Ecto neural progenitor cell (in vitro differentiated cells): ENCODE results near the gene METTL25.
"Not testable (repeated sequence)": the region's sequence is repeated elsewhere in the genome, so short reads cannot be mapped to it uniquely, and the experiment has no call there.

Source experiments
- DNase-seq: peaks from one replicate; pipeline ENCODE4 v3.0.0-alpha.2; 2018; ENCODE audit warnings: low spot score

Gene METTL25, protein sequence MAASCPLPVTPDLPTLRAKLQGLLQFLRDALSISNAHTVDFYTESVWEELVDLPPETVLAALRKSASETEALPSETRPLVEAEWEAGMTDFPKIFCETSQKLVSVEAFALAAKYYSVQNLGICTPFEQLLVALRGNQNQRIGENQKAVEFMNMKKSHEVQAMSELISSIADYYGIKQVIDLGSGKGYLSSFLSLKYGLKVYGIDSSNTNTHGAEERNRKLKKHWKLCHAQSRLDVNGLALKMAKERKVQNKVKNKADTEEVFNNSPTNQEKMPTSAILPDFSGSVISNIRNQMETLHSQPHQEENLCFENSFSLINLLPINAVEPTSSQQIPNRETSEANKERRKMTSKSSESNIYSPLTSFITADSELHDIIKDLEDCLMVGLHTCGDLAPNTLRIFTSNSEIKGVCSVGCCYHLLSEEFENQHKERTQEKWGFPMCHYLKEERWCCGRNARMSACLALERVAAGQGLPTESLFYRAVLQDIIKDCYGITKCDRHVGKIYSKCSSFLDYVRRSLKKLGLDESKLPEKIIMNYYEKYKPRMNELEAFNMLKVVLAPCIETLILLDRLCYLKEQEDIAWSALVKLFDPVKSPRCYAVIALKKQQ

DNA sequence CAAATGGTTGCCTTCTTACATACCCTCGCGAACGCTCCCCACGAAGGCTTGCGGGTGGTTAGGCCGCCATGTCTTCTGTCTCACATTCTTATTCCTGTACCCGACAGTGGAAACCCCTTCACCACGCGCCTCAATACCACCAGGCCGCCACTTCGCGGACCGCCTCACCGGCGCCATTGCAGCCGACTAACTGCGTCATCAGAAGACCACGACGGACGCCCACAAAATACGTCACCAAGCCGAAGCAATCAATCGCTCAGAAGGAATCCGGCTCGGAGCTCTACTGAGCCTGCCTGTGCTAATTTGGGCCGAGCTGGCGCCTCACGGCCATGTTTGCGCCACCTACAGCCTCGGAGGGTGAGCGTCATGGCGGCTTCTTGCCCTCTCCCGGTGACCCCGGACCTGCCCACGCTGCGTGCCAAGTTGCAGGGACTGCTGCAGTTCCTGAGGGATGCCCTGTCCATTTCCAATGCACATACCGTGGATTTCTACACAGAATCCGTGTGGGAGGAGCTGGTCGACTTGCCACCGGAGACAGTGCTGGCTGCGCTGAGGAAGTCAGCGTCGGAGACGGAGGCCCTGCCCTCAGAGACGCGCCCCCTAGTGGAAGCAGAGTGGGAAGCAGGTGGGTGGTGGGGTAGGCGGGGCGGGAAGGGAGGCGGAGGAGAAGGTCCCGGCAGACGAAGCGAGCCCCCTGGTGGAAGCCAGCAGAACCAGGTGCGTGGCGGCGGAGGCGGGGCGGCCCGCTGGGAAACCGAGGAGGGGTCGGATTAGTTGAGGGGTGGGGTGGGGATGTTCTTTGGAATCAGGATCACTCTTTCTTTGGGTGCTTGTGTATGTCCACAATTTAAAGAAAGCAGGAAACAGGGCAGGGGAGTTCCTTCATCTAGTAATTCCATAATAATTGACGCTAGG lies at the start of gene METTL25, which contains the start of gene CCDC59:
TSS of gene METTL25 (plus strand) at position 330 of the 915 bp plus-strand sequence. CDS start at position 367, 37 bp downstream.
TSS of gene CCDC59 (minus strand) at position 188 of the 915 bp plus-strand sequence. CDS start at position 177, 11 bp downstream.
- DNase-seq, result peak; percentile 100

DNA sequence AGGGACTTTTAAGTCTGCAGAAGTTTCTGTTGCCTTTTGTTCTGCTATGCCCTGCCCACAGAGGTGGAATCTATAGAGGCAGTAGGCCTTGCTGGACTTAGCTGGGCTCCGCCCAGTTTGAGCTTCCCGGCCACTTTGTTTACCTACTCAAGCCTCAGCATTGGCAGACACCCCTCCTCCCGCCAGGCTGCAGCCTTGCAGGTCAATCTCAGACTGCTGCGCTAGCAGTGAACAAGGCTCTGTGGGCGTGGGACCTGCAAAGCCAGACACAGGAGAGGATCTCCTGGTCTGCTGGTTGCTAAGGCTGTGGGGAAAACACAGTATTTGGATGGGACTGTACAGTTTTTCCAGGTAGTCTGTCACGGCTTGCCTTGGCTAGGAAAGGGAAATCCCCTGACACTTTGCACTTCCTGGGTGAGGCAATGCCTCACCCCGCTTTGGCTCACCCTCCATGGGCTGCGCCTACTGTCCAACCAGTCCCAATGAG lies 43.9 kb upstream of the METTL25 start:
- peak; percentile 82 for DNase-seq

DNA sequence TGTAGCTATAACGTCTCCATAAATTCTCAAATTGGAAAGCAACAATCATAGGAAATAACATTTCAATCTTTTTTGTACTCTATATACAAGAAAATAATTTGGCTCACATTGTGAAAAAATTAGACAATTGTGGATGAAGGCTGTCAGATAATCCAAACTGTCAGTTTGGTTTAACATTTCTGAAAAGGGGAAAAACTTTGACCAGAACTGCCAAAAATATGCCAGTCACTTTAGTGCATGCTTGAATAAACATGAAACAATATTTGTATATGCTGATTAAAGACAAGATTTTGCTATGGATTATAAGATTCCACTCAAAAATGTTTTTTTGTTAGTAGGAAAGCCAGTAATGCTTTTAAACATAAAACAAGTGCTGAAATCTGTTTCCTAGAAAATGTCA lies 39.1 kb upstream of the METTL25 start:
- DNase-seq, result no peak

DNA sequence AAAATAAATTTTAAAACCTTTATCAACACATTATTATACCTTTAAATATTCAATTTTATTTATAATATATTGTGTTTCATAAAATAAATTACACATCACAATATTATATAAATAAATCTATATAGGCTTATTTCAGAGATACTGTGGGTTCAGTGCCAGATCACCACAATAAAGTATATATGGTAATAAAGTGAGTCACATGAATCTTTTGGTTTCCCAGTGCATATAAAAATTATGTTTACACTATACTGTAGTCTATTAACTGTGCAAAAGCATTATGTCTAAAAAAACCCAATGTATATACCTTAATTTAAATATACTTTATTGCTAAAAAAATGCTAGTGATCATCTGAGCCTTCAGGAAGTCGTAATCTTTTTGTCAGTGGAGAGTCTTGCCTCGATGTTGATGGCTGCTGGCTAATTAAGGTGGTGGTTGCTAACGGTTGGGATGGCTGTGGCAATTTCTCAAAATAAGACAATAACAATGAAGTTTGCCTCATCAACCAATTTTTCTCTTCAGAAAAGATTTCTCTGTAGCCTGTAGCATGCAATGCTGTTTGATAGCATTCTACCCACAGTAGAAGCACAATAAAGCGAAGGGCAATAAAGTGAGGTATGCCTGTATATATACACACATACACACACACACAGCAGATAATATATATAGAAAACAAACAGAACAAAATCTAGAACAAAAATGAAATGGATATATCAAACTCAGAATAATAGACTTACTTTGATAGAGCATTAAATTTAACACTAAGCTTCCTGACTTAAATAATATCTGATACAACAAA lies 32.6 kb upstream of the METTL25 start:
- no peak for DNase-seq

DNA sequence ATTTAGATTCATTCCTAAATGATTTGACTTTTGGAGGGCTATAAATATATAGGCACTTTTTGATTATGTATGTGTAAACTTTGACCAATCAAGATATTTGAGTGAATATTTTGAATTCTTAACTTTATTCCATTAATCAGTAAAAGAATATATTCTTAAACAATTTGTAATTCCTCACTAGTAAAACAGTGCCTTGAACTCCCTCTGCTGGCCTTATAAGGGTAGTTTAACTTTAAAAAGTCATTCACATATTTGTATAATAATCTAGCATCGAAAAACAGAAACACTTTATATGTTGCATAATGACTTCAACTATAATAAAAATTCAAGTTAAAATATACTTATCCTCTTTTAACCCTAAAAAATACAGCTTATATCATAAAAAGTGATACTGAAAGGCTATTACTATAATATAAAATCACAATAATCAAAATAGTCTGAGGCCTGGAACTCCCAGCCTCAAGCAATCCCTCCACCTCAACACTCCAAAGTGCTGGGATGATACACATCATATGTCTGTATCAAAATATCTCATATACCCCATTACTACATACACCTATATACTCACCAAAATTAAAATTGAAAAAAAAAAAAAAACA lies 31.3 kb upstream of the METTL25 start:
- no peak for DNase-seq

DNA sequence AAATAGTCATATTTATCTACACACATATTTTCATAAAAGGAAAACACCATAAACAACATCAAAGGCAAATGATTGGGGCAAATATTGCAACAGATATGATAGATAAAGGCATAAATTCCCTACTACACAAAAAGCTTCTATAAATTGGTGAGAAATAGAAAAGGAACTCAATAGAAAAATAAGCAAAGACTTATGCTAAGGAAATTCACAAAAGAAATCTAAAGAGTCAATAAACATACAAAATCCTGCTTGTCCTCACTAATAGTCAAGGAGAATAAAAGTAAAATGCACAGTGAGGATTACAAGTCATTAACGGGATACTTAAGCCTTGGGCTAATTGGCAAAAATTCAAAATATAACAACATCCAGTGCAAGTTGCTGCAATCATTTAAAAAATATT lies 30.5 kb upstream of the METTL25 start:
- DNase-seq, result no peak

DNA sequence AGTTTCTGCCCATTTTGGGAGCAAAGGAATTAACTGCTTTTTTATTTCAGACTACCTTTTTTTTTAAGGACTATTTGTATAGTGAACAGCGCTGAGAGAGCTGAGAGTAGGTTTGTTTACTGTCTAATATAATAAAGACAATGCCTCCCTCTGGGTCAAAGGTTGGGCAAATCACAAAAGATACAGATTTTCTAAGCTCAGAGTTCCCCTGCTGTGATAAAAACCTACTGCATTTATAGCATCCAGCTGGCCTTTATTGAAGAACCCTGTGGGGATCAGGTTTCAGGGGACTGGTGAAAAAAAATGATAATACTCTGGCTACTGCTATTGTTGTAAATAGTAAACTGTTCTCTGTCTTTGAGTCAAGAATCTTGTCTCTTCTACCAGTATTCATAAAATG lies 28.8 kb upstream of the METTL25 start:
- no peak for DNase-seq

DNA sequence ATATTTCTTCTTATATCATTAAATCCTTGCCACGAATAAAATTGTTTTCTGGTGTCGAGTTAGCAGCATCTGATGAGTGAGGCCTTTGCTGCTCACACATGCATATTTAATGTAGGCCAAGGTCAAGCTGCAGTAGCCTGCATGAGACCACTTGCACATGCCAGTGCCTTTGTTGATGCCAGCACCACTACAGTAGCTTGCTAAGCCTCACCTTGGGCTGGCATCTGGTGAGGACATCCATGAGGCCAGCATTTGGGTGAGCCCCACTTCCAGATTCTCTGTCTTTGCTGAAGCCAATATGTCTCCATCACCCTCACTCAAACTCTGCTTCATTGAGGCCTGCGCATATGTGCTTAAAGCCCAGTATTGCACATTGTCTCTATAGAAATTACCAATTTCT lies 8.2 kb upstream of the METTL25 start:
- no peak for DNase-seq

DNA sequence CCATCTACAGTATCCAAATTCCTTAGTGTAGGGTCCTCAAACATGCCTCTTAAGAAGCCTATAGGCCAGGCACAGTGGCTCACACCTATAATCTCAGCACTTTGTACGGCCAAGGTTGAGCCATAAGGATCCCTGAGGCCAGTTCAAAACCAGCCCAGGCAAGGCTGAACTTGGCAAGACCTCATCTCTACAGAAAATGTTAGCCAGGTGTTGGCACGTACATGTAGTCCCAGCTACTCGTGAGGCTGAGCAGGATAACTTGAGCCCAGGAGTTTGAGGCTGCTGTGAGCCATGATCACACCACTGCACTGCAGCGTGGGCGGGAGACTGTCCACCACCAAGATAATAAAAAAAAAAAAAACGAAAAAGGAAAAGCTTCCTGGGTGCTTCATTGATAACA lies 6.9 kb upstream of the METTL25 start:
- DNase-seq, result no peak

DNA sequence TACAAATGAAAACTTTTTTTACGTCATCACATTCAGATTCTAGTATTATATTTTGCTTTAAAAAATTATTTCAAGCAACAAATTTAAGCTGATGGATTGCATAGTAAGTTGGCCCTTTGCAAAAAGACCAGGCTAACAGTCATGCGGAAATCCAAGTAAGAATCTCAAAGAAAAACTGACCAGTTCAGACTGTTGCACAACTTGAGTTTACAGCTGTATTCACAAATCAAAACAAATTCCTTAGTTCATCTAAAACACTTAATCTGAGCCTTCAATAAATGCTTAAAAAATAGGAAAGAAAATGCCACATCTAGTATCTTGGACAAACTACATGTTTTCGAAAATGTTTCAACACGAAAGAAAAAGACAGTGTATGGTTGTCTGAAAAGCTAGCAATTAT lies 989 bp upstream of the METTL25 start:
- no peak for DNase-seq

DNA sequence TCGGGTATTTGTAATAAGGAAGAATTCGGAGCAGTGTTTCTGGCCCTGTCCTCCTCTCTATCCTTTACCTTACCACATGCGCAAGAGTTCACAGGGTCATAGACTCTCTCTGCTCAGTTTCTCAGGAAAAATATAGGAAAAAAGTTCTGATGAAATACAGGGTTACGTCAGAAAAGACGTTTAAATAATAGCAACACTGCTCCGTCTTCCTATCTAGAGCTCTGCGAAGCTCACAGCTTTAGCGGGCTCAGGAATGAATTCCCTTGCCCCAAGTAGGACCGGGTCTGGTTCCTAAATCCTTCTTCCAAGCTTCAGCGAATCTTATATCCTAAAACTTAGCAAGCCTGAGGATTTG lies 507 bp upstream of the METTL25 start:
- DNase-seq, result no peak

DNA sequence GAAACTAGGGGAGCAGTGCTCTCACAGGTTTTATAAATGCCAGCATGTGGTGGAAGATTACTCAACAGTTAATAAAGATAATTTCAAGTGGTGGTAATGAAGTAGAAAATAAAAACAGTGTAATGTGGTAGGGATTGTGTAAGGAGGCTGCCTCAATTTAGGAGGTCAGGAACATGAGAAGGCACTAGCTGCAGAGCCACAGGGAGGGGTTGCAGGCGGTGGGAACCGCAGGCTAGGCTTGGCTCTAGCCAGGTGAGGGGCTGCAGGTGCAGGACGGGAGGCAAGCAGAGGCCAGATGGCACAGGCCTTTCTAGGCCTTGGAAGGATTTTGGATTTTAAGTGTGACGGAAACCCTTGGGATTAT lies 768 bp downstream of the METTL25 start:
- peak; percentile 56 for DNase-seq

DNA sequence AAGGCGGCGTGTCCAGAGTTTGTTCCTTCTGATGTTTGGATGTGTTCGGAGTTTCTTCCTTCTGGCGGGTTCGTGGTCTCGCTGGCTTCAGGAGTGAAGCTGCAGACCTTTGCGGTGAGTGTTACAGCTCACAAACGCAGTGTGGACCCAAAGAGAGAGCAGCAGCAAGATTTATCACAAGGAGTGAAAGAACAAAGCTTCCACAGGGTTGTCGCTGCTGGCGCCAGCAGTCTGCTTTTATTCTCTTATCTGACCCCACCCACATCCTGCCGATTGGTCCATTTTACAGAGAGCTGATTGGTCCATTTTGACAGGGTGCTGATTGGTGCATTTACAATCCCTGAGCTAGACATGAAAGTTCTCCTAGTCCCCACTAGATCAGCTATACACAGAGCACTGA lies 2.5 kb downstream of the METTL25 start:
- DNase-seq, result not testable (repeated sequence)

DNA sequence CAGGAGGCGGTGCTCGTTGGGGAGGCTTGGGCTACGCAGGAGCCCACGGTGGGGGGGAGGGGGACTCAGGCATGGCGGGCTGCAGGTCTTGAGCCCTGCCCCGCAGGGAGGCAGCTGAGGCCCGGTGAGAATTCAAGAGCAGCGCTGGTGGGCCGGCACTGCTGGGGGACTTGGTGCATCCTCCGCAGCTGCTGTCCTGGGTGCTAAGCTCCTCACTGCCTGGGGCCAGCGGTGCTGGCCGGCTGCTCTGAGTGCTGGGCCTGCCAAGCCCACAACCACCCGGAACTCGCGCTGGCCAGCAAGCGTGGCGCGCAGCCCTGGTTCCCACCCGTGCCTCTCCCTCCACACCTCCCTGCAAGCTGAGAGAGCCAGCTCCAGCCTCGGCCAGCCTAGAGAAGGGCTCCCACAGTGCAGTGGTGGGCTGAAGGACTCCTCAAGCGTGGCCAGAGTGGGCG lies 3.2 kb downstream of the METTL25 start:
- DNase-seq, result no peak

DNA sequence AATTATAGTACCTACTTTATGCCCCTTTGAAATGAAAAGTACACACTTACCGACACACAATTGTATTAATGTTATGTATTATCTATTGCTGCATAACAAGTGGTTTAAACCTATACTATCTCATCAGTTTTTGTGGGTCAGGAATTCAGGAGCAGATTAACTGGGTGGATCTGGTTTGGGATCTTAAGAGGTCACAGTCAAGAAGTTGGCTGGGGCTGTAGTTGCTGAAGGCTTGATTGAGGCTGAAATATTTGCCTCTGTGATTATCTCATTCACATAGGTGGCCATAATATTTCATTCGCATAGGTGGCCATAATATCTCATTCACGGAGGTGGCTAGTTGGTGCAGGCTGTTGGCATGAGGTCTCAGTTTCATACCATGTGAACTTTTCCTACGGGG lies 5.7 kb downstream of the METTL25 start:
- no peak for DNase-seq

DNA sequence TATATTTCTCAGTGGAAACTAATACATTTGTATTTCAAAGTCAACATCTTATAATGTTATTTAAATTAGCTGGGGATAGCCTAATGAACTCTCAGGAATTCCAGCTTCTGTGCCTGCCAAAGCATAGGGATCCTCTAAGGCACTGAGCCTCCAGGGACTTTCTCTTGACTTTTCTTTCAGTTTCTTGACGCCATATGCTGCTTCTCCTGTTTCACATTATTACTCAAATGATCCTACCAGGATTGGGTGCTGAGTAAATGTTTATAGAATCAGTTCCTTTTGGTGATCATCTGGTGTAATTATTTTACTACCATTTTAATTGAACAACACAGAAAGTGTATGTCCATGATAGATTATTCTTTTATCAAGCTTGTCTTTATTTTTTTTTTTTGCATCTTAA lies 7.9 kb downstream of the METTL25 start:
- no peak for DNase-seq

DNA sequence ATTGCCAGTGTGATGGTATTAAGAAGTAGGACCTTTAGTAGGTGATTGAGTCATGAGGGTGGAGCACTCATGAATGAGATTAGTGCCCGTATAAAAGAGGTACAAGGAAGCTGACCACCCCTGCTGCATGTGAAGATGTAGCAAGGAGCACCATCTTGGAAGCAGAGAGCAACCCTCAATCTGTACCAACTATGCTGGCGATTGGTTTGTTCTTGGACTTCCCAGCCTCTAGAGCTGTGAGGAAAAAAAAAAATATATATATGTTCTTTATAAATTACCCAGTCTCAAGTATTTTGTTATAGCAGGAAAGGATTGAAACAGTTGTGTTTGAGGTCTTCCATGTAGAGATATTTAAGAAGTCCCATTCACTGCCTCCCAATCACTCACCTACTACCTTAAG lies 16.9 kb downstream of the METTL25 start:
- DNase-seq, result no peak

DNA sequence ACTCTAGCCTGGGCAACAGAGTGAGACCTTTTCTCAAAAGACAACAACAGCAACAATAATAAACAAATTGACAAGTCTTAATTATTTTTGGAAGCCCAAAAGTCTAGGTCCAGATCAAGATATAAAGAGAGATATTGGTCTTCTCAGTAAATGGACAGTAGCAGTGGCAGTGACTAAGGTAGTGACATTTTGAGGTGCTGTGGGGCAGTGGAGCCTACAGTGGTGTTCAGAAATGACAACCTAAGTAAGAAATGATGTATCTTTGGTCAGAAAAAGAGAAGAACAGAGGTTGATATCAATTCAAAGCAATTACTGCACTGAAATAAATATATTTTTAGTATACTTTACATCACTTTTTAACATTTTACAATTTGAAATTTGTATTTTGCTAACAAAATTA lies 20.7 kb downstream of the METTL25 start:
- no peak for DNase-seq

DNA sequence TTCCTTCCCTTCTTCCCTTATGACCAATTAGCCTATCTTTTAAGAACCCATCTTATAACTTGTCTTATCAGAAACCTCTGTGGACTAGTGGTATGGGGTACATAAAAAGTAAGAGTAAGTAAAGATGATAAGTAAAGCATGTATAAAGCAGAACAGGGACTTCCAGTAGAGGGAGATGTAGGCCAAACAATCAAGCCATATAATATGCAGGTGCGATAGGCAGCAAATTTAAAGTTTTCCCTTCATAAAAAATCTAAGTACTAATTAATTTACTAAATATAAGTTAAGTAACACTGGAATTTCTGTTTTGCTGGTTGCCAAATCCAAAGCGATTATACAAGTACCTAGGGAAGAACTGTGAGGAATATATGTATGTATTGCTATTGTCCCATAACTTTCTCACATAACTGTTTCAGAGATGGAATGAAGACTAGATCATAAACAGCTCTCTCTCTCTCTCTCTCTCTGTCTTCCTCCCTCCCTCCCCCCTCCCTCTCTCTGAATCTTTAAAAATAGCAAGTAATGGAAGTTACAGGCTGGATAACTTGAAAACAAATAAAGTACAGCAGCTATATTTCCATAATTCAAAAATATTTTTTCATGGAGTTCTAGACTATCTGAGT lies 25.7 kb downstream of the METTL25 start:
- DNase-seq, result no peak

DNA sequence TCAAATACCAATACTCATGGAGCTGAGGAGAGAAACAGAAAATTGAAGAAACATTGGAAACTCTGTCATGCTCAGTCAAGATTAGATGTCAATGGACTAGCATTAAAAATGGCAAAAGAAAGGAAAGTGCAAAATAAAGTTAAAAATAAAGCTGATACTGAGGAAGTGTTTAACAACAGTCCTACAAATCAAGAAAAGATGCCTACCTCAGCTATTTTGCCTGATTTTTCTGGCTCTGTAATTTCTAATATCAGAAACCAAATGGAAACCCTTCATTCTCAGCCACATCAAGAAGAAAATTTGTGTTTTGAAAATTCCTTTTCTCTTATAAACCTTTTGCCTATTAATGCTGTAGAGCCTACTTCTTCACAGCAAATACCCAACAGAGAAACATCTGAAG lies 40.5 kb downstream of the METTL25 start:
- no peak for DNase-seq

DNA sequence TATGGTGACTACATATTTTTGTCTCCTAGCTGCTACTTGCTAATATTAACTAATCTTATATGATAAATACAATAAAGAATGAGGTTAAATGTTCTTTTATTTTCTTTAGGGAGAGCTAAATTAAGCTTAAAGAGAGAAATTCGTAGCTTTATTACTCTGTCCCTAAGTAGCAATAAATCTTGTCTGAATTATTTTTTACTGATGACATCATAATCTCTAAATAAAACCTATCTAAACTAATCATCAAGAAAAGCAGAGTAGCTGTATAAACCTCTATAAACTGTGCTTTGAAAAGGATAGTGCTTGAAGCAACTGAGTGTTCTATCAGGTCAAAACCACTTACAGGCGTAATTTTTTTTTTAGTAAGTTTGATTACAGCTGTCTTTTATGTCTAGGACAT lies 42.5 kb downstream of the METTL25 start:
- no peak for DNase-seq
